Measurements from ENCODE around the gene SORCS3. TPM values are rescaled to one million over a fixed set of nuclear protein-coding genes. Genes with fewer than 3 reads are reported as not detected.

The SORCS3 gene
- total RNA-seq, 4 donors from 2014 or later, result 0.12 to 0.32 (median 0.15) TPM; not detected in 1

- WGBS, 2 donors, result 58 to 63% methylated on average over 2 of the region's 2 CpGs
- no peak for TF ChIP-seq CTCF (IDR thresholded peaks at IDR 0.05)
- TF ChIP-seq POLR2A (IDR thresholded peaks at IDR 0.05), result no peak
- no peak overlapping the region for H3K4me3 ChIP-seq (ENCODE audit: low read depth, poor library complexity, severe bottlenecking)
- intact Hi-C loops (cut with DNase I; ENCODE audit: low total_unique reads), result no loop called here
- no peak for DNase-seq (ENCODE audit: low spot score in 2 of 2)
These were observed 621.6 kb downstream of the SORCS3 start for GRCh38 chr10:105262666-105263065.

- WGBS, 2 donors, result 76 to 81% methylated on average over 7 of the region's 7 CpGs
- DNase-seq (ENCODE audit: low spot score in 2 of 2), result no peak
- no peak overlapping the region for H3K4me3 ChIP-seq (ENCODE audit: low read depth, poor library complexity, severe bottlenecking)
- TF ChIP-seq CTCF (IDR thresholded peaks at IDR 0.05) (no peak), POLR2A (IDR thresholded peaks at IDR 0.05) (no peak)
- intact Hi-C loops (cut with DNase I; ENCODE audit: low total_unique reads), result no loop called here
These were observed 626.0 kb downstream of the SORCS3 start for GRCh38 chr10:105266966-105267539.

GRCh38 chr10:105268961-105269360 lies 627.9 kb downstream of the SORCS3 start:
- H3K4me3 ChIP-seq (ENCODE audit: low read depth, poor library complexity, severe bottlenecking), result no peak overlapping the region
- intact Hi-C loops (cut with DNase I; ENCODE audit: low total_unique reads), result no loop called here
- no peak for DNase-seq (ENCODE audit: low spot score in 2 of 2)
- 46 to 50% methylated on average over 1 of the region's 1 CpG for WGBS, 2 donors
- no peak for TF ChIP-seq POLR2A (IDR thresholded peaks at IDR 0.05)
- no peak for TF ChIP-seq CTCF (IDR thresholded peaks at IDR 0.05)

- intact Hi-C loops (cut with DNase I; ENCODE audit: low total_unique reads), result no loop called here
- TF ChIP-seq POLR2A (IDR thresholded peaks at IDR 0.05) (no peak), CTCF (IDR thresholded peaks at IDR 0.05) (no peak)
- DNase-seq (ENCODE audit: low spot score in 2 of 2), result no peak
- WGBS, 2 donors, result 54 to 81% methylated on average over 3 of the region's 3 CpGs
- no peak overlapping the region for H3K4me3 ChIP-seq (ENCODE audit: low read depth, poor library complexity, severe bottlenecking)
These were observed 628.6 kb downstream of the SORCS3 start for GRCh38 chr10:105269689-105270088.

- intact Hi-C loops (cut with DNase I; ENCODE audit: low total_unique reads), result no loop called here
- no peak for DNase-seq (ENCODE audit: low spot score in 2 of 2)
- H3K4me3 ChIP-seq (ENCODE audit: low read depth, poor library complexity, severe bottlenecking), result no peak overlapping the region
- 42 to 53% methylated on average over 3 of the region's 3 CpGs for WGBS, 2 donors
- TF ChIP-seq CTCF (IDR thresholded peaks at IDR 0.05) (no peak), POLR2A (IDR thresholded peaks at IDR 0.05) (no peak)
These were observed 633.5 kb downstream of the SORCS3 start for GRCh38 chr10:105274556-105275070.

GRCh38 chr10:105278439-105278838 lies 637.3 kb downstream of the SORCS3 start:
- DNase-seq (ENCODE audit: low spot score in 2 of 2), result no peak
- TF ChIP-seq CTCF (IDR thresholded peaks at IDR 0.05), result no peak
- no peak for TF ChIP-seq POLR2A (IDR thresholded peaks at IDR 0.05)
- WGBS, 2 donors, result 76 to 80% methylated on average over 7 of the region's 7 CpGs

More at GRCh38 chr10:105278439-105278838, 637.3 kb downstream of the SORCS3 start:
- H3K4me3 ChIP-seq (ENCODE audit: low read depth, poor library complexity, severe bottlenecking), result no peak overlapping the region
- intact Hi-C loops (cut with DNase I; ENCODE audit: low total_unique reads), result no loop called here

All from lower leg skin (tissue), 4 donors.